H9 (cell line): ENCODE measurements around the gene MPP1. TPM values are rescaled to one million over a fixed set of nuclear protein-coding genes. Genes with fewer than 3 reads are reported as not detected.

Experiments used
- DNase-seq: peaks from one replicate; pipeline ENCODE4 v3.0.0-alpha.2; 2017
- H2AFZ ChIP-seq: one replicate; pipeline ENCODE4 v1.6.1; 2013; ENCODE audit warnings: mild to moderate bottlenecking, low read length, control low read depth, moderate library complexity
- H2AK5ac ChIP-seq: 2 replicates; pipeline ENCODE4 v1.6.1; 2013; ENCODE audit warnings: low read length, control low read depth, mixed read lengths; ENCODE audit not compliant: insufficient read length
- H2BK120ac ChIP-seq: one replicate; pipeline ENCODE4 v1.6.1; 2013; ENCODE audit warnings: low read depth, mild to moderate bottlenecking, low read length, control low read depth, inconsistent platforms; ENCODE audit not compliant: poor library complexity, severe bottlenecking
- H2BK12ac ChIP-seq: 2 replicates; pipeline ENCODE4 v1.6.1; 2013; ENCODE audit warnings: low read length, control low read depth, mixed read lengths, low read depth; ENCODE audit not compliant: insufficient read length
- H2BK15ac ChIP-seq: 2 replicates; pipeline ENCODE4 v1.6.1; 2013; ENCODE audit warnings: low read depth, low read length, control low read depth
- H2BK20ac ChIP-seq: one replicate; pipeline ENCODE4 v1.6.1; 2013; ENCODE audit warnings: low read depth, mild to moderate bottlenecking, low read length, control low read depth, inconsistent platforms; ENCODE audit not compliant: poor library complexity, severe bottlenecking
- H2BK5ac ChIP-seq: 2 replicates; pipeline ENCODE4 v1.6.1; 2013; ENCODE audit warnings: low read length, control low read depth, mixed read lengths; ENCODE audit not compliant: insufficient read length
- H3K14ac ChIP-seq: 2 replicates; pipeline ENCODE4 v1.6.1; 2013; ENCODE audit warnings: low read length, control low read depth; ENCODE audit not compliant: insufficient read depth
- H3K18ac ChIP-seq: 2 replicates; pipeline ENCODE4 v1.6.1; 2013; ENCODE audit warnings: low read depth, mild to moderate bottlenecking, mixed read lengths, low read length, control low read depth; ENCODE audit not compliant: insufficient read length
- H3K23ac ChIP-seq: 2 replicates; pipeline ENCODE4 v1.6.1; 2013; ENCODE audit warnings: low read length, control low read depth, mixed read lengths, low read depth; ENCODE audit not compliant: insufficient read length
- H3K23me2 ChIP-seq: 2 replicates; pipeline ENCODE4 v1.6.1; 2013; ENCODE audit warnings: low read depth, mild to moderate bottlenecking, mixed read lengths, low read length, control low read depth; ENCODE audit not compliant: insufficient read length, poor library complexity, severe bottlenecking
- H3K27ac ChIP-seq: 2 replicates; pipeline ENCODE4 v1.5.1; 2013; ENCODE audit warnings: low read length, control low read depth, mixed read lengths, low read depth; ENCODE audit not compliant: insufficient read length
- H3K27me3 ChIP-seq: 2 replicates; pipeline ENCODE4 v1.6.1; 2013; ENCODE audit warnings: low read length, control low read depth, inconsistent platforms; ENCODE audit not compliant: insufficient read depth
- H3K4ac ChIP-seq: 2 replicates; pipeline ENCODE4 v1.6.1; 2013; ENCODE audit warnings: low read depth, mild to moderate bottlenecking, control low read depth, inconsistent platforms, low read length, moderate library complexity
- H3K4me1 ChIP-seq: 2 replicates; pipeline ENCODE4 v1.6.1; 2013; ENCODE audit warnings: low read length, control low read depth, inconsistent platforms; ENCODE audit not compliant: insufficient read depth
- H3K4me2 ChIP-seq: 2 replicates; pipeline ENCODE4 v1.6.1; 2013; ENCODE audit warnings: low read length, control low read depth, mixed read lengths; ENCODE audit not compliant: insufficient read length, insufficient read depth
- H3K56ac ChIP-seq: 2 replicates; pipeline ENCODE4 v1.6.1; 2013; ENCODE audit warnings: low read depth, mild to moderate bottlenecking, mixed read lengths, low read length, control low read depth; ENCODE audit not compliant: insufficient read length
- H3K79me1 ChIP-seq: 2 replicates; pipeline ENCODE4 v1.6.1; 2013; ENCODE audit warnings: low read depth, mild to moderate bottlenecking, moderate library complexity, low read length, control low read depth, inconsistent platforms; ENCODE audit not compliant: insufficient read depth, poor library complexity, severe bottlenecking
- H3K79me2 ChIP-seq: 2 replicates; pipeline ENCODE4 v1.6.1; 2013; ENCODE audit warnings: low read length, control low read depth, inconsistent platforms; ENCODE audit not compliant: insufficient read depth
- H3K9ac ChIP-seq: 2 replicates; pipeline ENCODE4 v1.6.1; 2013; ENCODE audit warnings: low read length, control low read depth, mixed read lengths; ENCODE audit not compliant: insufficient read length; ENCODE audit errors: extremely low read depth
- H3K9me3 ChIP-seq: one replicate; pipeline ENCODE4 v1.6.1; 2013; ENCODE audit warnings: low read depth, low read length, inconsistent platforms; ENCODE audit not compliant: control insufficient read depth
- H3T11ph ChIP-seq: one replicate; pipeline ENCODE4 v1.6.1; 2013; ENCODE audit warnings: mild to moderate bottlenecking, low read length, control low read depth, inconsistent platforms
- H4K20me1 ChIP-seq: one replicate; pipeline ENCODE4 v1.6.1; 2013; ENCODE audit not compliant: control insufficient read depth, insufficient read length, insufficient read depth
- H4K5ac ChIP-seq: 2 replicates; pipeline ENCODE4 v1.6.1; 2013; ENCODE audit warnings: low read depth, mild to moderate bottlenecking, mixed read lengths, low read length, control low read depth; ENCODE audit not compliant: insufficient read length
- H4K8ac ChIP-seq: replicated peaks from 2 replicates; pipeline ENCODE4 v1.6.1; 2013; ENCODE audit warnings: low read length, control low read depth, mixed read lengths, low read depth; ENCODE audit not compliant: insufficient read length
- H4K91ac ChIP-seq: 2 replicates; pipeline ENCODE4 v1.6.1; 2013; ENCODE audit warnings: low read depth, mild to moderate bottlenecking, moderate library complexity, mixed read lengths, low read length, control low read depth; ENCODE audit not compliant: insufficient read length
- H3K27ac Mint-ChIP-seq, 3 experiments: 2 replicates in 2 of 3; 3 replicates in 1 of 3; pipeline ENCODE4 v1.8.0; 2020 to 2021; ENCODE audit warnings: mixed read lengths in 3 of 3, mild to moderate bottlenecking in 1 of 3, moderate library complexity in 1 of 3
- H3K27me3 Mint-ChIP-seq: 2 replicates; pipeline ENCODE4 v1.8.0; 2021; ENCODE audit warnings: low read depth, mild to moderate bottlenecking, moderate library complexity, mixed read lengths
- H3K36me3 Mint-ChIP-seq, 3 experiments: 2 replicates in 2 of 3; 3 replicates in 1 of 3; pipeline ENCODE4 v1.8.0; 2020 to 2021; ENCODE audit warnings: low read depth in 3 of 3, mixed read lengths in 3 of 3; ENCODE audit not compliant: insufficient read depth in 1 of 3
- H3K4me1 Mint-ChIP-seq, 2 experiments: 2 replicates each; pipeline ENCODE4 v1.8.0; 2020; ENCODE audit warnings: mixed read lengths in 2 of 2
- H3K4me3 Mint-ChIP-seq, 2 experiments: 2 replicates in 1 of 2; 3 replicates in 1 of 2; pipeline ENCODE4 v1.8.0; 2020 to 2021; ENCODE audit warnings: mild to moderate bottlenecking in 2 of 2, mixed read lengths in 2 of 2, moderate library complexity in 1 of 2
- H3K9me3 Mint-ChIP-seq, 2 experiments: 2 replicates in 1 of 2; 3 replicates in 1 of 2; pipeline ENCODE4 v1.8.0; 2020; ENCODE audit warnings: mild to moderate bottlenecking in 2 of 2, mixed read lengths in 2 of 2, moderate library complexity in 1 of 2
- WGBS: extraction: QIAGEN DNeasy Blood & Tissue Kit; methylation state at CpG from one replicate; pipeline ENCODE4 v1.1.7; 2013; ENCODE audit warnings: missing lambda C conversion rate, low lambda C conversion rate, mixed read lengths; ENCODE audit not compliant: insufficient read length; ENCODE audit errors: extremely low coverage; 5-methylcytosine and 5-hydroxymethylcytosine counted together
- total RNA-seq: library from RNA; stranded (reverse); gene quantifications from 2 replicates; pipeline ENCODE4 v1.2.1, GENCODE V29; 2021
- TF ChIP-seq, protein P1 (sequence below): fragments of 200-600 bp; sonication (generic); conservative IDR thresholded peaks from 3 replicates; pipeline ENCODE4 v1.8.0; 2021; ENCODE audit warnings: antibody characterized with exemption, mild to moderate bottlenecking

Gene MPP1
- total RNA-seq, 1 experiment from 2014 or later, result 17.9 TPM

DNA sequence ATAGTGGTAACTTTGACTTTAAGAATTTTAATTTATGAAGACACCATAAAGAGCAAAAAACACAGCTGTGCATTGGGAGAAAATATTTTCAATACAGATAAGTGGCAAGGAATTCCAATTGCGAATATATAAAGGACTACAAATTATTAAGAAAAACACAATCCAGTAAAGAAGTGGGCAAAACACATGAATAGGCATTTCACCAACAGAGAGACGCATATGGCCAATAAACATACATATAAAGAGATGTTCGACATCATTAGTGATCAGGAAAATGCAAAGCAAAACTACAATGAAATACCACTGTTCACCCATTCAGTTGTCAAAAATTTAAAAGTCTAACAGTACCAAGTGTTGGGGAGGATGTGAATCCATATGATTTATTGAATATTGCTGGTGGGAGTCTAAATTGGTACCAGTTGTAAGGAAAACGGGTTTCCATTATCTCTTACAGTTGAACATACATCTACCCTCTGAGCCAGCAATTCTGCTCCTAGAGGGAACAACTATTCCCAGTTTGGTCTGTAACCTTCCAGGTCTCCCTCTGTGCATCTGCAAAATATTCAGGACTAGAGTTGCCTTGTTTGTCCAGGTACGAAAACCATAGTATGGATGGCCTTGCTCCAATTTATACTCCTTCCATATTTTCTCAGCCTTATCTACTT lies 1.7 kb upstream of the MPP1 start:
- peaks cover 27% of the 10 kb centered on the region for H3K27me3 Mint-ChIP-seq
- Histone ChIP-seq H3K23me2 (peaks cover 5% of the 10 kb centered on the region), H2BK12ac (no peak overlapping the region), H2AFZ (no peak overlapping the region), H3T11ph (no peak overlapping the region), H3K27ac (no peak overlapping the region), H2BK120ac (no peak overlapping the region), H3K79me2 (no peaks in the 10 kb centered on the region), H3K23ac (no peak overlapping the region), H3K4me2 (no peak overlapping the region), H3K27me3 (peaks cover 3% of the 10 kb centered on the region; the same call in 1 of the 2 replicates), H4K91ac (no peak overlapping the region), H4K5ac (no peak overlapping the region), H3K4me1 (peaks cover 3% of the 10 kb centered on the region; the same call in 1 of the 2 replicates), H2BK15ac (no peak overlapping the region), H2AK5ac (no peak overlapping the region), H3K9me3 (peaks cover 22% of the 10 kb centered on the region), H4K20me1 (no peaks in the 10 kb centered on the region), H3K9ac (no peak overlapping the region), H2BK5ac (no peak overlapping the region), H3K56ac (no peak overlapping the region), H3K18ac (no peak overlapping the region), H2BK20ac (no peak overlapping the region), H4K8ac (no peak overlapping the region), H3K14ac (no peak overlapping the region), H3K4ac (no peak overlapping the region), H3K79me1 (no peaks in the 10 kb centered on the region)
- no CpG with 5 or more reads among the region's 5 CpGs for WGBS
- H3K4me3 Mint-ChIP-seq, result no peak overlapping the region
- H3K27ac Mint-ChIP-seq, result no peak overlapping the region
- peaks cover 6 to 18% of the 10 kb centered on the region in 2 experiments for H3K4me1 Mint-ChIP-seq
- DNase-seq, result no peak
- peaks cover 63 to 71% of the 10 kb centered on the region in 2 experiments for H3K9me3 Mint-ChIP-seq
- TF ChIP-seq, protein P1, sequence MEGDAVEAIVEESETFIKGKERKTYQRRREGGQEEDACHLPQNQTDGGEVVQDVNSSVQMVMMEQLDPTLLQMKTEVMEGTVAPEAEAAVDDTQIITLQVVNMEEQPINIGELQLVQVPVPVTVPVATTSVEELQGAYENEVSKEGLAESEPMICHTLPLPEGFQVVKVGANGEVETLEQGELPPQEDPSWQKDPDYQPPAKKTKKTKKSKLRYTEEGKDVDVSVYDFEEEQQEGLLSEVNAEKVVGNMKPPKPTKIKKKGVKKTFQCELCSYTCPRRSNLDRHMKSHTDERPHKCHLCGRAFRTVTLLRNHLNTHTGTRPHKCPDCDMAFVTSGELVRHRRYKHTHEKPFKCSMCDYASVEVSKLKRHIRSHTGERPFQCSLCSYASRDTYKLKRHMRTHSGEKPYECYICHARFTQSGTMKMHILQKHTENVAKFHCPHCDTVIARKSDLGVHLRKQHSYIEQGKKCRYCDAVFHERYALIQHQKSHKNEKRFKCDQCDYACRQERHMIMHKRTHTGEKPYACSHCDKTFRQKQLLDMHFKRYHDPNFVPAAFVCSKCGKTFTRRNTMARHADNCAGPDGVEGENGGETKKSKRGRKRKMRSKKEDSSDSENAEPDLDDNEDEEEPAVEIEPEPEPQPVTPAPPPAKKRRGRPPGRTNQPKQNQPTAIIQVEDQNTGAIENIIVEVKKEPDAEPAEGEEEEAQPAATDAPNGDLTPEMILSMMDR, result no peak
- peaks cover 5 to 15% (median 14%) of the 10 kb centered on the region in 3 experiments; a peak in 6 of 7 replicates for H3K36me3 Mint-ChIP-seq
